Measurements from ENCODE around the gene TKFC. TPM values are rescaled to one million over a fixed set of nuclear protein-coding genes. Genes with fewer than 3 reads are reported as not detected.

Gene TKFC
- polyA plus RNA-seq, 1 experiment: 37.6 TPM

DNA sequence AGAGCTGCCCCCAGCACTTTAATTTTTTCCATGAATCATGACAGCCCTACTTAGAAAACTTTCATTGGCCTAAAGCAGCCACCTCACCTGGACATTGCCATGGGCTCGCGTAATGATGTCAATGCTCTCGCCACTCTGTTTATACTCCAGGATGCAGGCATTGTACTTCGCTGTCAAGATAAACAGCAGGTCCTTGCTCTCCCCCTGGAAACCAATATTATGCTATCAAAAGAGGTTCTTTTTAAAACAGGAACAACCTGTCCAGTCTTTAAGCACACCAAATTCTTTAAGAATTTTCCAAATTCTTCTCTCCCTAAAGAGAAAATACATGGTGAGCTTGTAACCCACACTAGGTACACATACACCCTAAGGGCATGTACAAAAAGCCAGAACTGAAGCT, 3.2 kb upstream of the TKFC start:
- Histone ChIP-seq H3K4me3 (ENCODE audit: low read depth, low read length) (no peak overlapping the region), H3K36me3 (ENCODE audit: control insufficient read depth, insufficient read depth, low read length) (peaks cover 11% of the 10 kb centered on the region), H3K27me3 (ENCODE audit: control insufficient read depth, insufficient read depth, low read length) (no peaks in the 10 kb centered on the region)
- ChIA-PET POLR2A (no interaction called here), CTCF (interaction anchor here (0.6 to 1.3 kb wide), 2 partner anchors 35 to 154 kb away, joined by 3 to 4 read pairs; partner anchors contain the start of gene VWCE)
- TF ChIP-seq, protein P1, sequence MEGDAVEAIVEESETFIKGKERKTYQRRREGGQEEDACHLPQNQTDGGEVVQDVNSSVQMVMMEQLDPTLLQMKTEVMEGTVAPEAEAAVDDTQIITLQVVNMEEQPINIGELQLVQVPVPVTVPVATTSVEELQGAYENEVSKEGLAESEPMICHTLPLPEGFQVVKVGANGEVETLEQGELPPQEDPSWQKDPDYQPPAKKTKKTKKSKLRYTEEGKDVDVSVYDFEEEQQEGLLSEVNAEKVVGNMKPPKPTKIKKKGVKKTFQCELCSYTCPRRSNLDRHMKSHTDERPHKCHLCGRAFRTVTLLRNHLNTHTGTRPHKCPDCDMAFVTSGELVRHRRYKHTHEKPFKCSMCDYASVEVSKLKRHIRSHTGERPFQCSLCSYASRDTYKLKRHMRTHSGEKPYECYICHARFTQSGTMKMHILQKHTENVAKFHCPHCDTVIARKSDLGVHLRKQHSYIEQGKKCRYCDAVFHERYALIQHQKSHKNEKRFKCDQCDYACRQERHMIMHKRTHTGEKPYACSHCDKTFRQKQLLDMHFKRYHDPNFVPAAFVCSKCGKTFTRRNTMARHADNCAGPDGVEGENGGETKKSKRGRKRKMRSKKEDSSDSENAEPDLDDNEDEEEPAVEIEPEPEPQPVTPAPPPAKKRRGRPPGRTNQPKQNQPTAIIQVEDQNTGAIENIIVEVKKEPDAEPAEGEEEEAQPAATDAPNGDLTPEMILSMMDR (IDR thresholded peaks at IDR 0.05; ENCODE audit: insufficient read depth, low read depth, low read length): no peak
- no peak for DNase-seq (ENCODE audit: low read depth)

DNA sequence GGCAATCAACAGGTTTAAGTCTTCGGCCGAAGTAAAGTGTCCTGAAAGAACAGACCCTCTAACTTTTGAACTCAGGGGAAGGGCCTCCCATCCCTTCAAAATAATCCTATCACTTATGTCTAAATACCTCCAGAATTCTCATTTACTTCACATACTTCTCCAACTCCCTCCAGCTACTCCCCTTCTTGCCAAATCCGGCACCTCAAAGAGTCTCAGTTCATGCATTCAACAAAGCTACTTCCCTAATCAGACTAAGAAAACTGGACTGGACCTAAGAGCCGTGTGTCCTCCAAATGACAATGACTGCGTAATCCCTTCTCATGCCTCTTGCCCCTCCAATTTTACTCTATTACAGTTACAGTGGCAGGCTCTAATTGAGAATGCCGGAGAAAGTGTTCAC, 1.4 kb upstream of the TKFC start:
- CTCF ChIA-PET: interaction anchor here (0.6 to 2.0 kb wide), 4 partner anchors 20 to 61 kb away, joined by 3 to 20 read pairs (median 5); partner anchors contain the start of gene TMEM216

DNA sequence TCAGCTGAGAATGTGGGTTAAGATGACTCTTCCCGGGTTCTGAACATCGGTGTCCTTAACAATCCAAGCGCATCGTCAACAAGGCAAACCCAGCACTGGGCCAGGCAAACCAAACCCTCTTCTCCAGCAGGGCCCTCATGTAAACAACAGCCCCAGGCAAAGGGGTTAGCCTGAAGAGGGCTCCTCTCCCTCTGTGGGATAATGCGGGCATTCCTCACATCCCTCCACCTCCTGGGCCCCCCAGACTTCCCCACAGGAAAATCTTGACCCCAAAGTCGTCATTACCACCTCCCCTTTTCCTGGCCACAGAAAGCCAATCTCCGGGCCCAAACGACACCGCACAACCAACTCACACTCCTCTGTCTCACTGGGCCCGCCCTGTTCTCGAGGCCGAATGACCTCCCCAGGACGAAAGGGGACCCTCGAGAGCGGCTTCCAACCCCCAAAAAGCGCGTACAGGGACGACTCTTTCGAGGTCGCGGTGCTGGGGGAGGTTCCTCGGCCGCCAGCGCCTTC, 689 bp upstream of the TKFC start:
- TF ChIP-seq, protein P1 (IDR thresholded peaks at IDR 0.05; ENCODE audit: insufficient read depth, low read depth, low read length): peak; percentile 22; the same call in 1 of the 2 replicates
- peaks cover 10% of the 10 kb centered on the region for H3K36me3 ChIP-seq (ENCODE audit: control insufficient read depth, insufficient read depth, low read length)
- H3K4me3 ChIP-seq (ENCODE audit: low read depth, low read length): peak overlapping the region; percentile 95
- ChIA-PET CTCF (interaction anchor here (0.6 to 2.0 kb wide), 3 partner anchors 45 to 61 kb away, joined by 3 to 20 read pairs (median 7); partner anchors contain the start of gene TMEM216), POLR2A (no interaction called here)
- no peaks in the 10 kb centered on the region for H3K27me3 ChIP-seq (ENCODE audit: control insufficient read depth, insufficient read depth, low read length)
- DNase-seq (ENCODE audit: low read depth): no peak

More for the DNA sequence above, 1.4 kb upstream of the TKFC start:
- peak overlapping the region; percentile 95 for H3K4me3 ChIP-seq (ENCODE audit: low read depth, low read length)
- POLR2A ChIA-PET: no interaction called here
- DNase-seq (ENCODE audit: low read depth): no peak
- no peaks in the 10 kb centered on the region for H3K27me3 ChIP-seq (ENCODE audit: control insufficient read depth, insufficient read depth, low read length)
- peaks cover 10% of the 10 kb centered on the region for H3K36me3 ChIP-seq (ENCODE audit: control insufficient read depth, insufficient read depth, low read length)
- TF ChIP-seq, protein P1 (IDR thresholded peaks at IDR 0.05; ENCODE audit: insufficient read depth, low read depth, low read length): no peak

DNA sequence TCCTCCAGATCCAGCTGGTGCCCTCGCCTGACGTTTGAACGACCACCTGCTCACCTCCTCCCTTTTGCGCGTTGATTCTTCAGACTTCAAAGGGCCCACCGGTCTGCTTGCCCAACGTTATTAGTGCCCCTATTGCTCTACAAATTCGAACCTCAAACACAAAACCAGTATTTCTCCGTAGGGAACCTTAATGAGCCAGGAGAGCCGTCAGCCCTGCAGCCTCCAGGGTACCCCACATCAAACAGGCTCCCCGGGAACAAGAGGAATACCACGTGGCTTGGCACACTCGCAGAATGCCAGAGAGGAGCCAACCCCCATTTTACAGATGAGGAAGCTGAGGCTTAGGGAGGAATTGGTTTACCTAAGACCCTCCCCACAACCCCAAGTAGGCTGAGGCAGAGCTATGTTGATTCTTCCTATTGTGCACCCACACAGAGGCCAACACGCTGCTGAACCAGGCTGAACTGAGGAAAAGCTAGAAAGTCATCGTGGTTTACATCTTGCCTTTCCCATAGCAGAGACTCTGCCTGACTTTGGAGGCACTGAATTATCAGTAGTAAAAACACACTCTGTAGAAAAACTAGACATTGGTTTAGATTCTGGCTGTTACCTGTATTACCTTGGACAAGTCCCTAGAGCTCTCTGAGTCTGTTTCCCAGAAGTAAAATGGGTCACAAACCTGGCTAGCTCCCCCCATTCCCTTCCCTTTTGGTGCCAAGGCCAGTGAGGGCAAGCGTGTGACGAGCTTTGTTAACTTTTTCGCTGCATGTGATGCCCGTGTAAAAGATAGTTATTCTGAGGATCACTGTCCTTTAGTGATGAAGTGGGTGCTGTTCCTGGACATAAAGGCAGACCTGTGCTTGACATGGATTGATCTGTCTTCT, 764 bp downstream of the TKFC start:
- TF ChIP-seq, protein P1 (IDR thresholded peaks at IDR 0.05; ENCODE audit: insufficient read depth, low read depth, low read length): no peak
- H3K36me3 ChIP-seq (ENCODE audit: control insufficient read depth, insufficient read depth, low read length): peaks cover 9% of the 10 kb centered on the region
- no peaks in the 10 kb centered on the region for H3K27me3 ChIP-seq (ENCODE audit: control insufficient read depth, insufficient read depth, low read length)
- ChIA-PET POLR2A (no interaction called here), CTCF (interaction anchor here (1.0 to 10.9 kb wide), 5 partner anchors 13 to 80 kb away, joined by 4 to 374 read pairs (median 60); partner anchors contain the start of genes CYB561A3, TMEM138 and TMEM216)
- no peak for DNase-seq (ENCODE audit: low read depth)
- H3K4me3 ChIP-seq (ENCODE audit: low read depth, low read length): peak overlapping the region; percentile 95
